HG03521 (cell line): ENCODE measurements around the gene ANO3.
"Not testable (repeated sequence)": the region's sequence is repeated elsewhere in the genome, so short reads cannot be mapped to it uniquely, and the experiment has no call there.

ENCODE experiments used
- ATAC-seq: cut with Tn5 transposase; IDR thresholded peaks from one replicate; pipeline ENCODE4 v1.9.1; 2021; ENCODE audit warnings: mild to moderate bottlenecking, moderate library complexity; ENCODE audit not compliant: unreplicated experiment

The ANO3 gene

DNA sequence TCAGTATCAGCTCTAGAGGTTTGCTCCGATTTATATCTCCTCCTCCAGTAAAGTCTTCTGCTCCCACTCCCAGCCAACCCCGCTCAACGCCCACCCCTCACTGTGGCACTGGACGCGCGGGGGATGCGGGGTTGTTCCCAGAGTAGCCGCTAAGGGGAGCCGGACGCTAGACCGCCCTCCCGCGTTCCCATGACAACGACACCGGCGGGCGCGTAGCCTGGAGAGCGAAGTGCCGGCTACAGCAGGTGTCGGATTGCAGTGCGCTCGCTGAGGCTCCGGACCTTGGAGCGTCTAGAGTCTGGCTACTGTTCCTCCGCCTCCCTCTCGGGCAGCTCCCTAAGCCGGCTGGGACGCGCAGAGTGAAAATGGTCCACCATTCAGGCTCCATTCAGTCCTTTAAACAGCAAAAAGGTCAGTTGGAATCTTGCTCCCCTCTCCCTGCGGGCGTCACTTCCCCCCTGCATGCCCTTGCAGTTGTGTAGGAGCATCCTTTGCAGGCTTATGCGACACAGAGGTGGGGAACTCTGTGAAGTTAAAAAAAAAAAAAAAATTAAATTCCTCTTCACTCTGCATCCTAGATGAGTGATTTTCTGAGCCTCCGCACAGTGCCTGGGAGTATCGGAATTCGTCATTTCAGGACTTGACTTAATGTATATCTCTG lies at the start of gene ANO3:
Gene ANO3 (plus strand): TSS at position 220 of the 661 bp plus-strand sequence. CDS start 146 bp downstream, at position 366.
- ATAC-seq = peak; percentile 96

DNA sequence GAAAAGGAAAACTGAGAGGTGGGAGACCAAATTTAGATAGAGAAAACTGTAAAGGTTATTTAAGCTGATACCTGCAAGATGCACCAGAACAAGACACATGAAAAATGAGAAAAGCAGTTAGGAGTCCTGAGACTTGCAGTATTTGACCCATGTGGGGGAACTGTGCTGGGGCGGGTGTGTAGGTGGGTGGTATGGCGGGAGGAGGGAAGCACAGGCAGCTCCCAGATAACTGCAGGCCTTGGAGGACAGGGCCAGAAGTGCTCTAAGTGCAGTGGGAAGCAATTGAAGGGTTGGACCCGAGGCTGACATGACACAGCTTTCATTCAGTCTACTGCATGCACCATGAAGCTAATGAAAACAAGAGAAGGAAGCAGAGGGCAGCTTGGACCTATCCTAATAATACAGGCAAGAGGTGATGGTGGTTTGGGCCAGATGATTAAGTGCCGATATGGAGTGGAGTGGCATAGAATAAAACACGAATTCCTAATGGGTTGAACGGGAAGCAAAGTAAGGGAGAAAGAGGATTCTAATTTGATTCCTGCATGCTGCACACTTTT lies 48.0 kb upstream of the ANO3 start:
- ATAC-seq = no peak

DNA sequence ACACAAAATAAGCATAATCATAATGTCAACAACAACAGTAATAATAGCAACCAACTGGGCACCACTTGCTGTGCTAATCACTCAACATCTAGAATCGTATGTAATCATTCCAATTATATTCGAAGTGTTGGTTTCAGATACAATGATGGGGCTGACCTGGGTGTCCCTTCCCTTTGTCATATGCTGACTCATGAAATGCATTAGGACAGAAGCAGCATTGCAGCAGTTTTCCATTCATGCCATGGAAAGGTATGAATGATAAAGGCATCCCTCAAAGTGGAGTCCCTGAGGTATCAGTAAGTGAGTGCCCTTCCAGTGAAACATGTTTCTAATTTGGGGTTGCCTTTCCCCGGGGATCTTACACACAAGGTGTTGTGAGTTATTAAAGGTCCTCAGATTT lies 46.3 kb upstream of the ANO3 start:
- ATAC-seq = no peak

DNA sequence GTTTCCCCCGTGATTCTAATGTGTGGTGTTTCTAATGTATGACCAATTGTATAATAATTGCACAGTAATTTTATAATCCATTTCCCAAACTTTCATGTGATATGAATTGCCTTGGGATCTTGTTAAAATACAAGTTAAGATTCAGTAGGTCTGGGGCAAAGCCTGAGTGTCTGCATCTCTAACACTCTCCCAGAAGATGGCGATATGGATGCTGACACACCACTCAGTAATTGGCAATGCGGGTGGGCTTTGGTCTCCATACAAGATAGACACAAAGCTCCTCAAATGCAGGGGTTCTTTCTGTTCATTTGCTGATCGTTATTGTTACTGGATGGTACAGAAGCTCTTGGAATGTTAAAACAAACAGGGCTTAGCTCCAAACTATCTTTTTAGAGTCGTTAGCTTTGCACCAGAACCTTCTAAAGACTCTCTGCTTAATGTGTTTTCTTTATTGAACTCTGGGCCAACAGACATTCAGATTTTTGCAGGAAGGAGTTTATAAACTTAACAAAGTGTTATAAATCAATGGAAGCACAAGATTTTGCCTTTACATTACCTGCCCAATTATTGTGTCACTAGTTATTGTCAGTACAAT lies 45.4 kb upstream of the ANO3 start:
- no peak for ATAC-seq

- no peak for ATAC-seq
Measured at GRCh38 chr11:26287067-26287518, 44.8 kb upstream of the ANO3 start.

- peak; percentile 91 for ATAC-seq
Measured at GRCh38 chr11:26297189-26297975, 34.5 kb upstream of the ANO3 start.

- not testable (repeated sequence) for ATAC-seq
Measured at GRCh38 chr11:26316372-26316771, 15.6 kb upstream of the ANO3 start.

DNA sequence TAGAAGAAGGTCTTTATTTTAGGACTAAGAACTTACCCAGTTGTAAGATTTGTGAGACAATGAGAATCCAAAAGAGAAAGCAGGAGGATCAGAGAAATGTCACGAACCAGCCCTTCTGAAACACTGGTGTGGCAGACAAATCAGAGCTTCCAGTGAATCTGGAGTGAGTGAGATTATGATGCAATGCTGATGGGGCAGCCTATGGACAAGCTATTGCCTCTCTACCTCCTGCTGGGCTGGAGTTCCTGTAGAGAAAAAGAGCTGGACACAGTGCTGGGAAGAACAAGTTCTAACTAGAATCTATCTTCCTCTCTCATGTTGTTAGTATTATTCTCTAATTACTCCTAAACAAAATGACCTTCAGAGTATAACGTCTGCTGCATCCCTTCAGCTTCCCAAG lies 12.0 kb upstream of the ANO3 start:
- no peak for ATAC-seq

DNA sequence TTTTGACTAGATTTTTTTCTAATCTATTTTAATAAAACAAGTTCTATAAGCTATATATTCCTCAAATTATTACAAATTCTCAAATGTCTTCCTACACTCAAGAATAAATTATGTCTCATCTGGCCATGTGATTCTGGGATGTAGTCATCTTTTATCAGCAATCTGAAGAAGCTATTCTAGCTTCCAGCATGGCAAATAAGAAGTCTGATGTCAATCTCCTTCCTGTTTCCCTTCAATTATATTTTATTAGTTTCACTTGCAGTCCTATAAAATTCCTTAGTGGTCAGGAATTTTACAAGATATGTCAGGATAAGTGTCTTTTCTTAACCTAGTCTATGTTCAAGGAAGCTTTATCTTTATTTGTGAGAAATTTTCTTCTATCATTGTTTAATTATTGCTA lies 10.4 kb upstream of the ANO3 start:
- ATAC-seq = no peak

- ATAC-seq = no peak
Measured at GRCh38 chr11:26322335-26323067, 9.4 kb upstream of the ANO3 start.

GRCh38 chr11:26323837-26324236 lies 8.1 kb upstream of the ANO3 start:
- ATAC-seq = no peak

DNA sequence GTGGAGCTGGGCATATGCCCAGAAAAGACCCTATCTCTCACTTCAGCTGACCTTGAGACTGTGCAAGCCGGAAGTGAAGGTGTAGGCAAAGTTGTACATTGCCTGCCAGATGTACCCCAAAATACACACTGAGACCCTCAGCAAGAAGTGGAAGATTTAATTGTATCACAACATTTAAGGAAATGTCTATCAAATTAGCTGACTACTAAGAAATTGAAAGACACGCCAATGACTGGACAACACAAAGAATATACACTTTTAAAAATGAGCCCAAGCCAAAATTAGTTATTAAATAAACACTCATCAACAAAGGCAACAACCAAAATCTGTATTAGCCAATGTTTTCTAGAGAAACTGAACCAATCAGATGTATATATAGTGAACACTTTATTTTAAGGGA lies 7.7 kb upstream of the ANO3 start:
- ATAC-seq = no peak

- ATAC-seq = no peak
Measured at GRCh38 chr11:26326793-26327400, 5.0 kb upstream of the ANO3 start.

GRCh38 chr11:26329206-26329605 lies 2.7 kb upstream of the ANO3 start:
- ATAC-seq = no peak

- no peak for ATAC-seq
Measured at GRCh38 chr11:26330262-26330661, 1.7 kb upstream of the ANO3 start.

GRCh38 chr11:26332572-26332915 lies 614 bp downstream of the ANO3 start:
- ATAC-seq = no peak

GRCh38 chr11:26333906-26334305 lies 2.0 kb downstream of the ANO3 start:
- ATAC-seq = no peak

DNA sequence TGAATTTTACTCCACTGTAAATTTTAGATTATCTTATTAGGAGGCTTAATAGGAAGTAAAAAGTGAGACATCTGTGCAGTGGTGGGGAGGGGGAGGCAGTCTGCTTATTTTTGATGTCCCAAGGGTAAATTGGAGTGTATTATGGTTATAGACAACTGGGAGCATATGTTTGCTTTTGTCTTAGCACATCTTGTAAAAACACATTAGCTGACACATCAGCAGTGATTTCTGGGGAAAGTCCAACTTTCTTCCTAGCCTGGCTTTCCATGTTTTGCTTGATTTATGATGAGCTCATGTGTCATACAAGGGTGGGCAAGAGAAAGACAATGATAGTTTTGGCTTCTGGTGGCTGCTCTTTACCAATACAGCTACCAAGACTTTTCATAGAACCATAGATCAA lies 4.0 kb downstream of the ANO3 start:
- no peak for ATAC-seq

- no peak for ATAC-seq
Measured at GRCh38 chr11:26344647-26345046, 12.7 kb downstream of the ANO3 start.

GRCh38 chr11:26348776-26349175 lies 16.8 kb downstream of the ANO3 start:
- ATAC-seq = no peak

GRCh38 chr11:26350002-26350401 lies 18.1 kb downstream of the ANO3 start:
- no peak for ATAC-seq
